Inflammatory macrophage (primary cell): ENCODE data around the gene ACADVL.
"Not testable (repeated sequence)": the region's sequence is repeated elsewhere in the genome, so short reads cannot be mapped to it uniquely, and the experiment has no call there.

Experiments used
- DNase-seq, 2 donors: peaks; one replicate each; pipeline ENCODE4 v3.0.0-alpha.2; 2020 to 2022
- total RNA-seq, 18 experiments: gene quantifications; one replicate each; lab custom pipeline; 2026; ENCODE audit warnings: mixed read lengths in 6 of 18, inconsistent platforms in 2 of 18; lab: John Stamatoyannopoulos, UW

Gene ACADVL
- 105 to 366 (median 207) reads per million in 18 experiments for total RNA-seq

- peak; percentile 76 to 88 for DNase-seq
Measured at GRCh38 chr17:7219812-7220592, at the start of gene ACADVL, which contains the start of gene DLG4. ACADVL (plus strand) TSS chr17:7219938; CDS start chr17:7219985, 47 bp downstream. DLG4 (minus strand) TSS chr17:7219836.

DNA sequence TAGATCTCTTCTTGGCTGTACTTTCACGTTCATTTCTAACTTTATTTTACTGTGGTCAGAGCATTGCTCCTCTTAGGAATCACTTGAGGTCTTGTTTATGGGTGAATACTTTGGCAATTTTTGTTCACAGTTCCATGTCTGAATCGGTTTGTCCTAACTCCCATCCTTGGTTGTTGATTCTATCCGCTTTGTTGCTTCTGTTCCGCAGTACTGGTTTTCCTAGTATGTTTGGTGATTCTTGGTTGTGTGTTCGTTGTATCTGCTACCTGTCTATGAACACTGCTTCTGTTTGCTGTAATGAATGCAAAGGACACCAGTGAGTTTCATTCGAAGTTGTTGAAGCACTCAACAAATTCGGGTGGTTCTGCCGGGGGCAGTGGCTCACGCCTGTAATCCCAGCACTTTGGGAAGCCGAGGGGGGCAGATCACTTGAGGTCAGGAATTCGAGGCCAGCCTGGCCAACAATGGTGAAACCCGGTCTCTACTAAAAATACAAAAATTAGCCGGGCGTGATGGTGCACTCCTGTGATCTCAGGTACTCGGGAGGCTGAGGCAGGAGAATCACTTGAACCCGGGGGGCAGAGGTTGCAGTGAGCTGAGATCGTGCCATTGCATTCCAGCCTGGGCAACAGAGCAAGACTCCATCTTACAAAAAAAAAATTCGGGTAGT is 47.1 kb upstream of the ACADVL start:
- DNase-seq = not testable (repeated sequence)

DNA sequence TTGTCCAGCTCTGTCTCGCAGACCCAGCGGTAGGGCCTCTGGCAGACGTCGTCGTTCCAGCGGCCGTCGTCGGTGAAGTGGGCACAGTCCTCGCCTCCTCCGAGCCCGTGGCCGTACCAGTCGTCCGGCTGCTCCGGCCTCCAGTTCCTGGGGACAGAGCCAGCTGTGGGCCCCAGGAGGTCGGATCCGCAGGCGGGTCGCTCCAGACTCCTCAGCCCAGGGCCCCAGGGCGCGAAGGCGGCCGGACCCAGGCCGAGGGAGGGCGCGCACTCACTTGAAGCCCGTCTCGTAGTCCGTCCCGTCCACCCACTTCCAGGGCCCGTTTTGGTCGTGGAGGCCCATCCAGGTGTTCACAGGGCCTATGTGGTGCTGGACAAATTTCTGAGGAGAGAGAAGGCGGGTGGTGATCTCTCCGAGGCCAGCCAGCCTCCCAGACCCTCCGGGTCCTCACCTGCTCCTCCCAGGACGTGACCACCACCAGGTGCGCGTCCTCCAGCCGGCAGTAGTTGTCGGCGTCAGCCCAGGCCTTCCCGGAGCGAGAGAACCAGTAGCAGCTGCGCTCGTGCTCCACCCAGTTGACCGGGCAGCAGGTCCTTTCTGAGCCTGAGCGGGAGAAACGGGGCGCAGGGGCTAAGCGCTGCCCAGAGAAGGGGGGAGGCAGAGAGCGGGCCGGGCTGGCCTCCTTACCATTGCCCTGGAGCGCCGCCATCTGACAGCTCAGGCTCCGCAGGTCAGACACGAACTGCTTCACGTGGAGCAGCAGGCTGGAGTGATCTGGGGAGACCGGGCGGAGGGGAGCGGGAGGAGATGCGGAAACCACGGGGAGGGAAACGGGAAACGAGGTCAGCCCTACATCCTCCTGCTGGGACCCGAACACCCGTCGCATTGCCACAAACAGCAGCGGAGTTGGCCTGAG is 45.8 kb upstream of the ACADVL start:
- DNase-seq = peak; percentile 69 to 82

- no peak for DNase-seq
Measured at GRCh38 chr17:7174603-7175326, 45.0 kb upstream of the ACADVL start.

DNA sequence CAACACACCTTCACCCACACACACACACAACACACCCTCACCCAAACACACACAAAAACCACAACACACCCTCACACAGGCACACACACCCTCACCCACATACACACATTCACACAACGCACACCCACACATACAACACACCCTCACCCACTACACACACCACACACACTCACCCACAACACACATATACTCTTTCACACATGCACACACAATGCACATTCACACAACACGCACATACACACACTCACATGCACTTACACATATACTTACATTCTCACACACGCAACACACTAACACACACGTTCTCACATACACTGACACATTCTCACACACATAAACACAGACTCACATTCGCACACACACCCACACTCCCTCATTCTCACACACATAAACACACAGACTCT is 44.4 kb upstream of the ACADVL start:
- no peak for DNase-seq

GRCh38 chr17:7176107-7176840 is 43.5 kb upstream of the ACADVL start:
- no peak for DNase-seq

GRCh38 chr17:7176841-7177190 is 42.9 kb upstream of the ACADVL start:
- DNase-seq = no peak

DNA sequence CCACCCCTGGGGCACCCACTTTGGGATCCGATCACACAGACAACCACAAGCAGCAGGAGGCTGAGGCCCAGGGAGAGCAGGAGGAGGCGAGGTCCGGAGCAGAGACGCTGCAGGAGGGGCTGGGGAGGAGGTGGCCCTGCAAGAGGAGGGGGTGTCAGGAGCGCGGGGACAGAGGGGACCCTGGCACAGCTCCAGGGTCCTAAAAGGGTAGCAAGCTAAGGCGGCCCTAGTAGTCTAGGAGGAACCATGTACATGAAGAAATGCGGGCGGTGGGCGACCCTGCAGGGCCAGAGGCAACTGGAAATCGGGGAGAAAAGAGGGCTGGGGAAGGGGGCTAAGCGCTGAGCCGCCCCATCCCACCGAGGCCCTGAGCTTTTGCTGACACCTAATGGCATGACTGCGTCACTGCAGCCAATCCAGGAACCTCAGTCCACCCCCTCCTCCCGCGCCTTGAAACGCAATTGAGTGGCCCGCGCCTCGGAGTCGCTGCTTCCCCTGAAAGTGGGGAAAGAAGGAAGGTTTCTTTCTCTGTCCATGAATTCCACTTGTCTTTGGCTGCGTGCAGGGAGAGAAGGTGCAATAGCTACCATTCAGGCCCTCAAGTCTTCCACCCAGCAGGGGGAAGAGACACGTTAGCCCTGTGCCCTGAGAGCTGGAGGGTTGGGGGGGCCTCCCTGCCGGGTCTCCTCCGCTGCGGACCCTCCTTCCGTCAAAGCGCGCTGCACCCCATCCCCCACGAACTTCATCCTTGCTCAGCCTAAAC is 42.4 kb upstream of the ACADVL start:
- peak; percentile 67 to 81 for DNase-seq

GRCh38 chr17:7177954-7178477 is 41.7 kb upstream of the ACADVL start:
- no peak for DNase-seq

DNA sequence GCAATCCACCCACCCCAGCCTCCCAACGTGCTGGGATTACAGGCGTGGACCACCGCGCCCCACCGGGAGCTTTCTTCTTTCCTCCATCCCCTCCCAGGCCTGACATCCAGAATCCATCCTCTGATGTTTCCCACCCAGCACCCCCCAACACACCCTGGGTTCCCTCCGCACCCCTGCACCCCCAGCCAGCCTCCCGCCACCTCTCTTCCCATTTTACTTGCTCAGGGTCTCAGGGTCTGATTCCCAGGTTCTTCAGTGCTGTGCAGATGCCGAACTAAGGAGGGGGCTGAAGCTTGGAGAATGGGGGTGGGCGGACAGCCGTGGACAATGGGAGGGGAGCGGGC is 40.8 kb upstream of the ACADVL start:
- no peak for DNase-seq

- no peak for DNase-seq
Measured at GRCh38 chr17:7179317-7180254, 40.2 kb upstream of the ACADVL start, which contains the start of gene ASGR1. ASGR1 (minus strand) TSS chr17:7179370; CDS start chr17:7178563, 807 bp downstream.

GRCh38 chr17:7182101-7182500 is 37.6 kb upstream of the ACADVL start:
- DNase-seq = not testable (repeated sequence)

GRCh38 chr17:7183433-7184090 is 36.2 kb upstream of the ACADVL start:
- DNase-seq = no peak

DNA sequence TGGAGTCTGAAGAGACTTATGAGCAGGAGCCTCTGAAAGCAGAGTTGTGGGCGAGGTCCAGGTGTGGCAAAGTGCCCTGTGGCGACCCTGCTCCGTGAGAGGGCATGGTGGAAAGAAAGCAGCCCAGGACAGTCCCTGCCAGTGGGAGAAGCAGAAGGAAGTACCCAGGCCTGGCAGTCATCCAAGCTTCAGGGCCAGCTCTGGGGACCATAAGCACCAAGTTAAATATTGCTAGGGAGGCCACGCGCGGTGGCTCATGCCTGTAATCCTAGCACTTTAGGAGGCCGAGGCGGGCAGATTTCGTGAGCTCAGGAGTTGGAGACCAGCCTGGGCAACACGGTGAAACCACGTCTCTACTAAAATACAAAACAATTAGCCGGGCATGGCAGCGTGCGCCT is 35.6 kb upstream of the ACADVL start:
- DNase-seq = peak; percentile 48 to 59

DNA sequence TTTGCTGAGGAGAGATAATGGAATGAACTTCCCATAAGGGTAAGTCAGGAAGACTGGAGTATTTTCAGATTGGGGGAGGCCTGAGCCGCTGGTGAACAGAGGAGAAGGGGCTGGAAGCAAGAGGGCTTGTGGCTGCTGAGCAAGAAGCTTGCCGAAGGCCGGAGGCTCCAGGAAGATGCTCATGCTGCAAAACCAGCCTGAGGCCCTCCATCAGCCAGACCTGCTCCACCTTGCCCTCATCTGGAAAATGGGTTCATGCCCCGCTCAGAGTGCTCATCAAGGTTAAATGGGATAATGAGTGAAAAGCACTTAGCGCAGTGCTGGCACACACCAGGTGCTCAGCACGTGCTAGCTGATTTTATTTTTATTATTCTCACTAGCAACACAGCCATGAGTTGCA is 35.1 kb upstream of the ACADVL start:
- no peak for DNase-seq

- DNase-seq = peak; percentile 23
Measured at GRCh38 chr17:7186241-7186640, 33.5 kb upstream of the ACADVL start.

GRCh38 chr17:7190276-7190917 is 29.3 kb upstream of the ACADVL start:
- no peak for DNase-seq

DNA sequence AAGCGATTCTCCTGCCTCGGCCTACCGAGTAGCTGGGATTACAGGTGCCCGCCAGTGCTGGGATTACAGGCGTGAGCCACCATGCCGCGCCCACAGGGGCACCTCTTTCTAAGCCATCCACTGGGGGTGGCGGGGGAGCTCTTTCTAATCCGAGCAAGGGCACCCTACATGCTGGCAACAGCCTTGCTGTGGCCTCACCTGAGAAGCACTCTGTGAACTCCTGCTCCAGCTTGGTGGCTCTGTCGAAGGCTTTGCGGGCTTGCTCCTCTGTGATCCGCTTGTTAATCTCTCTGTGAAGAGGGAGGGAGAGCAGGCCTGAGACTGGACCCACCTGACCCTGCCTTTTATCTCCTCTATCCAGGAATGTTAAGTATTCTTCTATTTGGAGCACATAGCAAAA is 28.7 kb upstream of the ACADVL start:
- DNase-seq = no peak
